ENCODE results near the gene HID1.

HID1 gene

DNA sequence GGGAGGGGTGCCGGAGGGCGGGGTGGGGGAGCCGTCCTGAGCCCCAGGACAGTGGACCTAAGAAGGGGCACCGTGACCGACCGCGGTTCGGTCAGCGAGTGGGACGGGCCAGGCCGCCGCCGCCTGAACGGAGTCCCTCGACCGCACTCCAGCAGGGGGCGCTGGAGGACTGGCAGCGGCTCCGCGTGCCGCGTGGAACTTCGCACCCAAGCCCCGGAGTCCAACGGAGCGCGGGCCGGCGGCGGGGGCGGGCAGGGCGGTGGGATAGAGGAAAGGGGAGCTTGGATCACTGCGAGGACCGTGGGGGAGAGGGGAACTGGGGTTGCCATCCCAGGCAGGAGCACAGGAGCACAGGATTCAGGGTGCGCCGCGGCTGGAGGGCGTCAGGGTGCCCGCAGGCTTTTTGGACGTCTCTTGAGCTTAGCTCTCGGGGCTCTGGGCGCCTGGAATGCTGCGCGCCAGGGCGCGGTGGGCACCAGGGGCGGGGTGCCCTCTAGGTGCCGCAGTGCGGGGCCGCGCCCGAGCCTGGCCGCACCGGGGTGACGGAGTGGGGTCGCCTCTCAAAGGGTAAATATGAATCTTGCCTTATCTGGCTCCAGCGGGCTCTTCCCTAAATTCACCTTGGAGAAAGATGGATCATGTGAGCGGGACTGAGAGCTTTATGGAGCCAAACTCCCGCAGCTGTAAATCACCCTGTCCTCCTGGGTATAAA, 48.9 kb downstream of the HID1 start:
- TF ChIP-seq, protein P1, sequence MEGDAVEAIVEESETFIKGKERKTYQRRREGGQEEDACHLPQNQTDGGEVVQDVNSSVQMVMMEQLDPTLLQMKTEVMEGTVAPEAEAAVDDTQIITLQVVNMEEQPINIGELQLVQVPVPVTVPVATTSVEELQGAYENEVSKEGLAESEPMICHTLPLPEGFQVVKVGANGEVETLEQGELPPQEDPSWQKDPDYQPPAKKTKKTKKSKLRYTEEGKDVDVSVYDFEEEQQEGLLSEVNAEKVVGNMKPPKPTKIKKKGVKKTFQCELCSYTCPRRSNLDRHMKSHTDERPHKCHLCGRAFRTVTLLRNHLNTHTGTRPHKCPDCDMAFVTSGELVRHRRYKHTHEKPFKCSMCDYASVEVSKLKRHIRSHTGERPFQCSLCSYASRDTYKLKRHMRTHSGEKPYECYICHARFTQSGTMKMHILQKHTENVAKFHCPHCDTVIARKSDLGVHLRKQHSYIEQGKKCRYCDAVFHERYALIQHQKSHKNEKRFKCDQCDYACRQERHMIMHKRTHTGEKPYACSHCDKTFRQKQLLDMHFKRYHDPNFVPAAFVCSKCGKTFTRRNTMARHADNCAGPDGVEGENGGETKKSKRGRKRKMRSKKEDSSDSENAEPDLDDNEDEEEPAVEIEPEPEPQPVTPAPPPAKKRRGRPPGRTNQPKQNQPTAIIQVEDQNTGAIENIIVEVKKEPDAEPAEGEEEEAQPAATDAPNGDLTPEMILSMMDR (IDR thresholded peaks at IDR 0.05): peak; percentile 90

DNA sequence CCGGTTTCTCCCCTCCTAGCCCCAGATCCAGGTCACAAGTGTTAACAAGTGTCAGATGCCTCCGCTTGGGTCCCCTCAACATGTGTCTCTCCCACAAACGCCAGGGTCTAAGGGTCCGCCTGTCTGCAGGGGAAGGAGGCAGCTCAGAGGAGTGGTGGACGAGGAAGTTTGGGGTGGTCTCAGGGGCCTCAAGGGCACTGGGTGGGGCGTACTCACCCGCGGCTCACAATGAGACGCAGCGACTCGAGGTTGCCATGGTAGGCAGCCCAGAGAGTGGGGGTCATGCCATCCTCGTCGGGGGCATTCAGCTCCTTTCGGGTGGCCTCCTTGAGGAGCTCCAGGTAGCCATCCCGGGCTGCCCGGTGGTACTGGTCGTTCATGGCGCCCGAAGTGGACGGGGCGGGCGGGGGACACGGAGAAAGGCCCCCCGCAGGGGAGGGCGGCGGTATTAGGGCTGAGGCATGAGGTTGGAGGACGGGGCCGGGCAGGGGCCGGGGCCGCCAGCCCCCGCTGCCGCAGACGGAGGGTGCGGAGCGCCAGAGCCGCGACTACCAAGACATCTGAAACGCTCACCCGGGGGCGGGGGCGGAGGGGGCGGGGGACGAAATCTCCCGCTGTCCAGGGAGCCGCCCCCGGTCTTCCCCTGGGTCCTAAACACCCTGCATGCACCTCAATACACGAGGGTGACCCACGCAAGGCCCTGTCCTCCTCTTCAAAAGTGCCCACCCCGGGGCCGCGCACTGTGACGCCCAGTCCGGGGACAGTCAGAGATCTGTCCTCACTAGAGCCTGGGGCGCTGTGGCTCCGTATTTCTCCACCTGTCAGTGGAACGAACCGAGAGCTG, 49.6 kb downstream of the HID1 start, which contains the start of gene USH1G:
Gene USH1G (minus strand): TSS at position 562 of the 844 bp plus-strand sequence. CDS start 182 bp downstream, at position 380.
- TF ChIP-seq, protein P1 (IDR thresholded peaks at IDR 0.05): no peak

DNA sequence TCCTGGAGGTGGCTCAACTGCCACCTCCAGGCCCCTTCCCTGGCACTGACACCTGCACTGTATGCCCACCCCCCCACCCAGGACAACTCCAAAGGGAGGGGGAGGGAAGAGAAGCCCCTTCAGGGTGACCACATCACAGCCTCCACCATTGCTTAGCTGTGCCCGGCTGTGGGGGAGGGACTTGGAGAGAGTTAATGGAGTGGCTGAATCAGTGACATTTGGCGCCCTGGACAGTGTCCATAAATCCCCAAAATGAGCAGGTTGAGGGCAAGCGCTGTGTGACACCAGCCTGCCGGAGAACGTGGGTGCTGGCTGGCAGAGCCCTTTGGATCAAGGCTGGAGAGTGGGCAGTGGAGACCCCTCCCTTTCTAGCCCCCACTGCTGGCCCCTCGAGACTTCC, 50.4 kb downstream of the HID1 start:
- TF ChIP-seq, protein P1 (IDR thresholded peaks at IDR 0.05): no peak

DNA sequence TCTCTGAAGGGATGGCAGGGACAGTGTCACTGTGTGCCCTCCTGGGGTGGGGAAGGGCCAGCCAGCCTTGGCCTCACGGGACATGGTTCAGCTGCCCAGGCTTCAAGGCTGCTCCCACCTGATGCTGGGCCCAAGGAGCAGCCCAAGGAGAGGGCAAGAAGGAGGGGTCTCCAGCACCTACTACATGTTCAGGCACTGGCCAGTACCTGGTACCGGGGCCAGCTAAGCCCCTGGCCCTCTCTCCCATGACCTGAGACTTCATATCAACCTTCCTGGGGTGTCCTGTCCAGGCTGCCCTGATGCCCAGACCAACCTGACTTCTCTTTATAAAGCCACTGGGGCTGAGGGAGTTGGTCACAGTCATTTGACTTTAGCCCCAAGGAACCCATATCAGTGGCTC, 50.8 kb downstream of the HID1 start:
- TF ChIP-seq, protein P1 (IDR thresholded peaks at IDR 0.05): no peak

DNA sequence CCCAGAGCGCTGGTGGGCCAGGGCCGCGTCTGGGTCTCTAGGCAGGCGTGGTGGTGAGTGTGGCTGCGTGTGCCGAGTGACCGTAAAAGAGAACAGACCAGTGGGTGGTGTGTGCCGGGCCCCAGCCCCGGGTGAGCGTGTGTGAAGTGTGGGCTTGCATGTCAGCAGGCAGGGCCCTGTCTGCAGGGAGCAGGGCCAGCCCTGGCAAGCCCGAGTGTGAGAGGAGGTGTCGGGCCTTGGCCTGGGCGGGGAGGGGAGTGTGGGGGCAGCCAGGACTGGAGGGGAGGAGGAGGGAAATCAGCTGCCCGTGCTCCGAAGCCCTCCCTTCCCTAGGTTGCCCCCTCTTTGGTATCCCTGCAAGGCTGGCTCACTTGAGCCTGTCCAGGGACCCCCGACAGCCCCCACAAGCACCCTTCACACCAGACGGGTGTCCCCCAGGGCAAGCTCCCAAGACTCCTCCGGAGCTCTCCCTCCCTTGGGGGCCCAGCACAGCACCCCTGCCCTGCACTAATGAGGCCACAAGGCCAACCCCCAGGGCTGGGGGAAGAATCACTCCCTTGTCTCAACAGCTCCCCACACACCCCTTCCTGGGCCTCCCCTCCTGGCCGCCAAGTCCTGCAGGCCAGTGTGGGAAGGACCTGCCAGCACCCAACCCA, 51.4 kb downstream of the HID1 start:
- TF ChIP-seq, protein P1 (IDR thresholded peaks at IDR 0.05): no peak

DNA sequence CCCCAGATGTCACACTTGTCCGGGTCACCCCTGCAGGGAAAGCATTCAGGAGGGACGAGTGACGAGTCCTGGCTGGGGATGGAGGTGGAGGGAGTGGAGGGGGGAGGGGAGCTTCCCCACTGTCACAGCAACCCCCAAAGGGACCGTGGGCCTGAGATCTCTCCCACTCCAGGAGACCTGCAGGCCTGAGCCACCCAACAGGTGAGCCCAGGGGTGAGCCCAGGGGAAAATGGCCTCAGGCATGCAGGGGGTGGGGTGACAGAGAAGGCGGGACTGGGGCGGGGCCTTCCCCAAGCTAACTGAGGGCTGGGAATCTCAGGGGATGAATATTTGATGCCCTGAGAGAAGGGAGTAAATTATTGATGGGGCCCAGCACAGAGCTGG, 51.9 kb downstream of the HID1 start:
- TF ChIP-seq, protein P1 (IDR thresholded peaks at IDR 0.05): no peak

DNA sequence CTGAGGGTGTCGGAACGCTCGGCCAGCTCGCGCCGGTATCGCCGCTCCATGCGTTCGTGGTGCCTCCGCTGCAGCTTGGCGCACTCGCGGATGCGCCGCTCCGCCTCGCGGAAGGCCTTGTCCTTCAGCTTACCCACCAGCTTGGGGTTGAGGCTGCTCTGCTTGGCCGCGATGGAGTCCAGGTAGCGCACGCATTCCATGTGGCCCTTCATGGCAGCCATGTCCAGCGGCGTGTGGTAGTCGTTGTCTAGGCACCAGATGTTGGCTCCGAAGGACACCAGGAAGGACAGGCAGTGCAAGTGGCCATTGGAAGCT, 52.3 kb downstream of the HID1 start:
- TF ChIP-seq, protein P1 (IDR thresholded peaks at IDR 0.05): no peak
